ENCODE results near the gene CTDSPL2. TPM values are rescaled to one million over a fixed set of nuclear protein-coding genes. Genes with fewer than 3 reads are reported as not detected.

CTDSPL2 gene
- polyA plus RNA-seq, 1 donor from 2014 or later, result 78.1 TPM

- Histone ChIP-seq H3K79me2 (replicated peaks; ENCODE audit: insufficient read depth, low read length) (no peaks in the 10 kb centered on the region), H3K27me3 (ENCODE audit: insufficient read depth, low read depth, low read length) (no peaks in the 10 kb centered on the region), H4K20me1 (ENCODE audit: insufficient read depth) (peaks cover 2% of the 10 kb centered on the region), H3K9me2 (ENCODE audit: insufficient read depth, low read length) (no peaks in the 10 kb centered on the region), H3F3A (ENCODE audit: insufficient read depth, low read length, poor library complexity, severe bottlenecking) (no peaks in the 10 kb centered on the region), H3K4me2 (ENCODE audit: low read length) (no peak overlapping the region), H3K9ac (ENCODE audit: low read length) (no peak overlapping the region), H3K9me3 (ENCODE audit: low read length) (no peaks in the 10 kb centered on the region), H2AFZ (ENCODE audit: low read depth, low read length) (no peak overlapping the region), H3K36me3 (ENCODE audit: insufficient read depth, low read length) (peaks cover 4% of the 10 kb centered on the region), H3K27ac (ENCODE audit: low read length) (no peak overlapping the region), H3K4me3 (ENCODE audit: low read length) (no peak overlapping the region)
- TF ChIP-seq, protein P1, sequence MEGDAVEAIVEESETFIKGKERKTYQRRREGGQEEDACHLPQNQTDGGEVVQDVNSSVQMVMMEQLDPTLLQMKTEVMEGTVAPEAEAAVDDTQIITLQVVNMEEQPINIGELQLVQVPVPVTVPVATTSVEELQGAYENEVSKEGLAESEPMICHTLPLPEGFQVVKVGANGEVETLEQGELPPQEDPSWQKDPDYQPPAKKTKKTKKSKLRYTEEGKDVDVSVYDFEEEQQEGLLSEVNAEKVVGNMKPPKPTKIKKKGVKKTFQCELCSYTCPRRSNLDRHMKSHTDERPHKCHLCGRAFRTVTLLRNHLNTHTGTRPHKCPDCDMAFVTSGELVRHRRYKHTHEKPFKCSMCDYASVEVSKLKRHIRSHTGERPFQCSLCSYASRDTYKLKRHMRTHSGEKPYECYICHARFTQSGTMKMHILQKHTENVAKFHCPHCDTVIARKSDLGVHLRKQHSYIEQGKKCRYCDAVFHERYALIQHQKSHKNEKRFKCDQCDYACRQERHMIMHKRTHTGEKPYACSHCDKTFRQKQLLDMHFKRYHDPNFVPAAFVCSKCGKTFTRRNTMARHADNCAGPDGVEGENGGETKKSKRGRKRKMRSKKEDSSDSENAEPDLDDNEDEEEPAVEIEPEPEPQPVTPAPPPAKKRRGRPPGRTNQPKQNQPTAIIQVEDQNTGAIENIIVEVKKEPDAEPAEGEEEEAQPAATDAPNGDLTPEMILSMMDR (IDR thresholded peaks at IDR 0.05; ENCODE audit: poor library complexity, severe bottlenecking), result no peak
- no peak for TF ChIP-seq TAF1 (IDR thresholded peaks at IDR 0.05; ENCODE audit: low read depth)
- TF ChIP-seq EZH2 (IDR thresholded peaks at IDR 0.05; ENCODE audit: borderline replicate concordance, insufficient read depth, low read length, poor library complexity, severe bottlenecking), result no peak
- no peak for TF ChIP-seq EP300 (conservative IDR thresholded peaks at IDR 0.05; ENCODE audit: poor library complexity, severe bottlenecking)
- no peak for TF ChIP-seq SMC3 (conservative IDR thresholded peaks at IDR 0.05; ENCODE audit: poor library complexity)
- TF ChIP-seq MXI1 (conservative IDR thresholded peaks at IDR 0.05; ENCODE audit: poor library complexity, severe bottlenecking), result no peak
- TF ChIP-seq POLR2AphosphoS5 (IDR thresholded peaks at IDR 0.05), result no peak
- no peak for TF ChIP-seq RAD21 (conservative IDR thresholded peaks at IDR 0.05)
- TF ChIP-seq REST (IDR thresholded peaks at IDR 0.05; ENCODE audit: borderline replicate concordance), result no peak
Observed at GRCh38 chr15:44492040-44492439, 64.6 kb downstream of the CTDSPL2 start.

DNA sequence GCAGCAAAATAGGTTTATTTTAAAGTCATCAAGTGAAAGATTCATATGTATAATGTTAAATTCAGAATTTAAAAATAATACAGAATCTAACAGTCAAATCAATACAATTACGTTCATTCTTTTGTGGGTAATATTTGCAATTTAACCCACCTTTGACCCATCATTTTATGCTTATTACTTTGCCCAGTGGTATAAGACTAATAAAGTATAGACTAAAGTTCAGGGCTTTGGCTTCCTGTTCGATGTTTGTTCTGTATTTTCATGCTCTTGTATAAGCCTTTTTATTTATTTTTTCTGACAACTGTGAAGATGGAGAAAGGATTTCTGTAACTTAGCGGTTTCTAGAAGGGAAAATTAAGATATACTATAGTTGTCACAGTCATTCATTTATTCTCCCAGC, 65.2 kb downstream of the CTDSPL2 start:
- Histone ChIP-seq H3K36me3 (ENCODE audit: insufficient read depth, low read length) (peaks cover 4% of the 10 kb centered on the region), H3K27ac (ENCODE audit: low read length) (no peak overlapping the region), H3K4me2 (ENCODE audit: low read length) (no peak overlapping the region), H3K4me3 (ENCODE audit: low read length) (no peak overlapping the region), H3K9ac (ENCODE audit: low read length) (no peak overlapping the region), H3F3A (ENCODE audit: insufficient read depth, low read length, poor library complexity, severe bottlenecking) (no peaks in the 10 kb centered on the region), H3K9me3 (ENCODE audit: low read length) (no peaks in the 10 kb centered on the region), H3K79me2 (replicated peaks; ENCODE audit: insufficient read depth, low read length) (no peaks in the 10 kb centered on the region), H3K27me3 (ENCODE audit: insufficient read depth, low read depth, low read length) (no peaks in the 10 kb centered on the region), H4K20me1 (ENCODE audit: insufficient read depth) (peaks cover 2% of the 10 kb centered on the region), H2AFZ (ENCODE audit: low read depth, low read length) (no peak overlapping the region), H3K9me2 (ENCODE audit: insufficient read depth, low read length) (no peaks in the 10 kb centered on the region)
- TF ChIP-seq MXI1 (conservative IDR thresholded peaks at IDR 0.05; ENCODE audit: poor library complexity, severe bottlenecking) (no peak), RAD21 (conservative IDR thresholded peaks at IDR 0.05) (no peak), POLR2AphosphoS5 (IDR thresholded peaks at IDR 0.05) (no peak), REST (IDR thresholded peaks at IDR 0.05; ENCODE audit: borderline replicate concordance) (no peak), EP300 (conservative IDR thresholded peaks at IDR 0.05; ENCODE audit: poor library complexity, severe bottlenecking) (no peak), EZH2 (IDR thresholded peaks at IDR 0.05; ENCODE audit: borderline replicate concordance, insufficient read depth, low read length, poor library complexity, severe bottlenecking) (no peak)
- TF ChIP-seq, protein P1 (IDR thresholded peaks at IDR 0.05; ENCODE audit: poor library complexity, severe bottlenecking), result no peak

All from neural cell (in vitro differentiated cells).